Measurements from ENCODE around the gene FNTB.
A peak's percentile ranks its signal among the peaks of the same experiment; 100 is the strongest.
"Not testable (repeated sequence)": the region's sequence is repeated elsewhere in the genome, so short reads cannot be mapped to it uniquely, and the experiment has no call there.

The FNTB gene

GRCh38 chr14:65087835-65088234, 101.1 kb downstream of the FNTB start:
- not testable (repeated sequence) for DNase-seq (ENCODE audit: low spot score)

GRCh38 chr14:65092349-65092748, 105.7 kb downstream of the FNTB start:
- no peak for DNase-seq (ENCODE audit: low spot score)

- no peak for DNase-seq (ENCODE audit: low spot score)
Observed at GRCh38 chr14:65095633-65096205, 109.0 kb downstream of the FNTB start.

- DNase-seq (ENCODE audit: low spot score) = no peak
Observed at GRCh38 chr14:65096323-65097089, 109.8 kb downstream of the FNTB start.

GRCh38 chr14:65098586-65098985, 111.9 kb downstream of the FNTB start:
- peak; percentile 25 for DNase-seq (ENCODE audit: low spot score)

- DNase-seq (ENCODE audit: low spot score) = peak; percentile 23
Observed at GRCh38 chr14:65100922-65101541, 114.3 kb downstream of the FNTB start.

- peak; percentile 10 for DNase-seq (ENCODE audit: low spot score)
Observed at GRCh38 chr14:65101631-65102440, 115.1 kb downstream of the FNTB start.

GRCh38 chr14:65102441-65103149, 115.9 kb downstream of the FNTB start, which contains the start of gene MAX:
Gene MAX, minus strand, starts transcription at chr14:65102517. Its CDS starts 178 bp downstream, at chr14:65102339.
- DNase-seq (ENCODE audit: low spot score) = peak; percentile 99

- peak; percentile 18 for DNase-seq (ENCODE audit: low spot score)
Observed at GRCh38 chr14:65103150-65103760, 116.6 kb downstream of the FNTB start.

- no peak for DNase-seq (ENCODE audit: low spot score)
Observed at GRCh38 chr14:65104791-65105190, 118.1 kb downstream of the FNTB start.

- DNase-seq (ENCODE audit: low spot score) = no peak
Observed at GRCh38 chr14:65106316-65106715, 119.6 kb downstream of the FNTB start.

- DNase-seq (ENCODE audit: low spot score) = no peak
Observed at GRCh38 chr14:65106736-65107135, 120.0 kb downstream of the FNTB start.

GRCh38 chr14:65107200-65107599, 120.5 kb downstream of the FNTB start:
- no peak for DNase-seq (ENCODE audit: low spot score)

GRCh38 chr14:65109357-65109756, 122.7 kb downstream of the FNTB start:
- no peak for DNase-seq (ENCODE audit: low spot score)

GRCh38 chr14:65110525-65110924, 123.8 kb downstream of the FNTB start:
- no peak for DNase-seq (ENCODE audit: low spot score)
